ENCODE data around the gene CPA3.

CPA3 gene

GRCh38 chr3:148883163-148883562 is 18.1 kb downstream of the CPA3 start:
- CTCF ChIA-PET, result no interaction called here
- H3K4me1 ChIP-seq (ENCODE audit: control insufficient read depth, insufficient read depth, low read length), result peaks cover 5% of the 10 kb centered on the region
- H3K9me3 ChIP-seq (ENCODE audit: control insufficient read depth, insufficient read depth, low read depth, low read length), result no peaks in the 10 kb centered on the region
- no peak overlapping the region for H3K27ac ChIP-seq (ENCODE audit: extremely low read depth, low read depth, low read length)
- POLR2A ChIA-PET, result no interaction called here
- TF ChIP-seq ZNF843 (tag by site-specific recombination; IDR thresholded peaks at IDR 0.05), result no peak
- no peaks in the 10 kb centered on the region for H3K36me3 ChIP-seq (ENCODE audit: control insufficient read depth in 2 of 2, insufficient read depth in 1 of 2, low read length in 2 of 2)
- H3K4me3 ChIP-seq (ENCODE audit: low read depth, low read length), result no peak overlapping the region

- ChIA-PET POLR2A (no interaction called here), CTCF (interaction anchor here (0.6 to 0.8 kb wide), 2 partner anchors 12 to 157 kb away, joined by 3 read pairs; no protein-coding TSS in a partner anchor)
- peaks cover 5% of the 10 kb centered on the region for H3K4me1 ChIP-seq (ENCODE audit: control insufficient read depth, insufficient read depth, low read length)
These were observed 19.2 kb downstream of the CPA3 start for GRCh38 chr3:148884261-148884660.

GRCh38 chr3:148889828-148890227 is 24.7 kb downstream of the CPA3 start:
- Histone ChIP-seq H3K4me1 (ENCODE audit: control insufficient read depth, insufficient read depth, low read length) (no peaks in the 10 kb centered on the region), H3K27ac (ENCODE audit: extremely low read depth, low read depth, low read length) (no peak overlapping the region), H3K36me3 (ENCODE audit: control insufficient read depth in 2 of 2, insufficient read depth in 1 of 2, low read length in 2 of 2) (no peaks in the 10 kb centered on the region), H3K9me3 (ENCODE audit: control insufficient read depth, insufficient read depth, low read depth, low read length) (no peaks in the 10 kb centered on the region), H3K4me3 (ENCODE audit: low read depth, low read length) (no peak overlapping the region)
- ChIA-PET CTCF (no interaction called here), POLR2A (no interaction called here)
- TF ChIP-seq IKZF3 (tag by site-specific recombination; IDR thresholded peaks at IDR 0.05) (no peak), TRIM28 (IDR thresholded peaks at IDR 0.05; ENCODE audit: borderline replicate concordance, low read length) (no peak), ZNF133 (tag by site-specific recombination; IDR thresholded peaks at IDR 0.05) (no peak), ZNF175 (tag by site-specific recombination; IDR thresholded peaks at IDR 0.05) (no peak), ZBTB10 (tag by site-specific recombination; IDR thresholded peaks at IDR 0.05) (no peak), HOXC10 (CRISPR knock-in tag; IDR thresholded peaks at IDR 0.05) (no peak), ZNF394 (tag by site-specific recombination; IDR thresholded peaks at IDR 0.05; ENCODE audit: borderline replicate concordance) (no peak), ZSCAN30 (tag by site-specific recombination; IDR thresholded peaks at IDR 0.05) (no peak), REST (tag by site-specific recombination; IDR thresholded peaks at IDR 0.05) (no peak), MYNN (tag by site-specific recombination; IDR thresholded peaks at IDR 0.05; ENCODE audit: borderline replicate concordance) (no peak), ZNF830 (tag by site-specific recombination; IDR thresholded peaks at IDR 0.05; ENCODE audit: low read depth) (no peak), ZNF146 (tag by site-specific recombination; IDR thresholded peaks at IDR 0.05) (no peak), ZFP37 (tag by site-specific recombination; IDR thresholded peaks at IDR 0.05) (no peak), ZNF513 (tag by site-specific recombination; IDR thresholded peaks at IDR 0.05) (no peak), ELK4 (IDR thresholded peaks at IDR 0.05; ENCODE audit: borderline replicate concordance, low read depth, low read length) (no peak), PRDM10 (tag by site-specific recombination; IDR thresholded peaks at IDR 0.05) (no peak), PRDM1 (tag by site-specific recombination; IDR thresholded peaks at IDR 0.05) (no peak)

More at GRCh38 chr3:148884261-148884660, 19.2 kb downstream of the CPA3 start:
- TF ChIP-seq ZBTB8A (tag by site-specific recombination; IDR thresholded peaks at IDR 0.05) (no peak), ZNF184 (tag by site-specific recombination; IDR thresholded peaks at IDR 0.05) (no peak)
- Histone ChIP-seq H3K27ac (ENCODE audit: extremely low read depth, low read depth, low read length) (no peak overlapping the region), H3K9me3 (ENCODE audit: control insufficient read depth, insufficient read depth, low read depth, low read length) (no peaks in the 10 kb centered on the region), H3K4me3 (ENCODE audit: low read depth, low read length) (no peak overlapping the region), H3K36me3 (ENCODE audit: control insufficient read depth in 2 of 2, insufficient read depth in 1 of 2, low read length in 2 of 2) (no peaks in the 10 kb centered on the region)
